ENCODE measurements around the gene FBXL19.

GRCh38 chr16:30925632-30925987, 2.2 kb downstream of the FBXL19 start:
- TF ChIP-seq, protein P1, sequence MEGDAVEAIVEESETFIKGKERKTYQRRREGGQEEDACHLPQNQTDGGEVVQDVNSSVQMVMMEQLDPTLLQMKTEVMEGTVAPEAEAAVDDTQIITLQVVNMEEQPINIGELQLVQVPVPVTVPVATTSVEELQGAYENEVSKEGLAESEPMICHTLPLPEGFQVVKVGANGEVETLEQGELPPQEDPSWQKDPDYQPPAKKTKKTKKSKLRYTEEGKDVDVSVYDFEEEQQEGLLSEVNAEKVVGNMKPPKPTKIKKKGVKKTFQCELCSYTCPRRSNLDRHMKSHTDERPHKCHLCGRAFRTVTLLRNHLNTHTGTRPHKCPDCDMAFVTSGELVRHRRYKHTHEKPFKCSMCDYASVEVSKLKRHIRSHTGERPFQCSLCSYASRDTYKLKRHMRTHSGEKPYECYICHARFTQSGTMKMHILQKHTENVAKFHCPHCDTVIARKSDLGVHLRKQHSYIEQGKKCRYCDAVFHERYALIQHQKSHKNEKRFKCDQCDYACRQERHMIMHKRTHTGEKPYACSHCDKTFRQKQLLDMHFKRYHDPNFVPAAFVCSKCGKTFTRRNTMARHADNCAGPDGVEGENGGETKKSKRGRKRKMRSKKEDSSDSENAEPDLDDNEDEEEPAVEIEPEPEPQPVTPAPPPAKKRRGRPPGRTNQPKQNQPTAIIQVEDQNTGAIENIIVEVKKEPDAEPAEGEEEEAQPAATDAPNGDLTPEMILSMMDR (IDR thresholded peaks at IDR 0.05; ENCODE audit: low read depth, low read length, missing input control) = no peak
- TF ChIP-seq, protein P2, sequence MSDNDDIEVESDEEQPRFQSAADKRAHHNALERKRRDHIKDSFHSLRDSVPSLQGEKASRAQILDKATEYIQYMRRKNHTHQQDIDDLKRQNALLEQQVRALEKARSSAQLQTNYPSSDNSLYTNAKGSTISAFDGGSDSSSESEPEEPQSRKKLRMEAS (IDR thresholded peaks at IDR 0.05) = no peak
- no peak for TF ChIP-seq RXRA (IDR thresholded peaks at IDR 0.05)
- no peak for TF ChIP-seq JUND (IDR thresholded peaks at IDR 0.05)
- TF ChIP-seq HNF4G (IDR thresholded peaks at IDR 0.05) = no peak
- TF ChIP-seq, protein P3, sequence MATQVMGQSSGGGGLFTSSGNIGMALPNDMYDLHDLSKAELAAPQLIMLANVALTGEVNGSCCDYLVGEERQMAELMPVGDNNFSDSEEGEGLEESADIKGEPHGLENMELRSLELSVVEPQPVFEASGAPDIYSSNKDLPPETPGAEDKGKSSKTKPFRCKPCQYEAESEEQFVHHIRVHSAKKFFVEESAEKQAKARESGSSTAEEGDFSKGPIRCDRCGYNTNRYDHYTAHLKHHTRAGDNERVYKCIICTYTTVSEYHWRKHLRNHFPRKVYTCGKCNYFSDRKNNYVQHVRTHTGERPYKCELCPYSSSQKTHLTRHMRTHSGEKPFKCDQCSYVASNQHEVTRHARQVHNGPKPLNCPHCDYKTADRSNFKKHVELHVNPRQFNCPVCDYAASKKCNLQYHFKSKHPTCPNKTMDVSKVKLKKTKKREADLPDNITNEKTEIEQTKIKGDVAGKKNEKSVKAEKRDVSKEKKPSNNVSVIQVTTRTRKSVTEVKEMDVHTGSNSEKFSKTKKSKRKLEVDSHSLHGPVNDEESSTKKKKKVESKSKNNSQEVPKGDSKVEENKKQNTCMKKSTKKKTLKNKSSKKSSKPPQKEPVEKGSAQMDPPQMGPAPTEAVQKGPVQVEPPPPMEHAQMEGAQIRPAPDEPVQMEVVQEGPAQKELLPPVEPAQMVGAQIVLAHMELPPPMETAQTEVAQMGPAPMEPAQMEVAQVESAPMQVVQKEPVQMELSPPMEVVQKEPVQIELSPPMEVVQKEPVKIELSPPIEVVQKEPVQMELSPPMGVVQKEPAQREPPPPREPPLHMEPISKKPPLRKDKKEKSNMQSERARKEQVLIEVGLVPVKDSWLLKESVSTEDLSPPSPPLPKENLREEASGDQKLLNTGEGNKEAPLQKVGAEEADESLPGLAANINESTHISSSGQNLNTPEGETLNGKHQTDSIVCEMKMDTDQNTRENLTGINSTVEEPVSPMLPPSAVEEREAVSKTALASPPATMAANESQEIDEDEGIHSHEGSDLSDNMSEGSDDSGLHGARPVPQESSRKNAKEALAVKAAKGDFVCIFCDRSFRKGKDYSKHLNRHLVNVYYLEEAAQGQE (IDR thresholded peaks at IDR 0.05) = no peak
- TF ChIP-seq HNF4A (conservative IDR thresholded peaks at IDR 0.05) = no peak
- no peak for TF ChIP-seq YY1 (IDR thresholded peaks at IDR 0.05)
- no peak for TF ChIP-seq TAF1 (conservative IDR thresholded peaks at IDR 0.05)
- TF ChIP-seq RAD21 (IDR thresholded peaks at IDR 0.05) = no peak
- TF ChIP-seq, protein P4, sequence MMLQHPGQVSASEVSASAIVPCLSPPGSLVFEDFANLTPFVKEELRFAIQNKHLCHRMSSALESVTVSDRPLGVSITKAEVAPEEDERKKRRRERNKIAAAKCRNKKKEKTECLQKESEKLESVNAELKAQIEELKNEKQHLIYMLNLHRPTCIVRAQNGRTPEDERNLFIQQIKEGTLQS (IDR thresholded peaks at IDR 0.05) = no peak
- no peak for TF ChIP-seq GABPA (IDR thresholded peaks at IDR 0.05 in 1 of 2, conservative IDR thresholded peaks at IDR 0.05 in 1 of 2)
- no peak for TF ChIP-seq FOXA1 (IDR thresholded peaks at IDR 0.05)
- TF ChIP-seq EGR1 (IDR thresholded peaks at IDR 0.05; ENCODE audit: low read depth in 2 of 2) = no peak
